ENCODE results near the gene MIDN.

MIDN gene

GRCh38 chr19:1231729-1232637 is 16.4 kb upstream of the MIDN start:
- no peak for DNase-seq (ENCODE audit: low read depth, low spot score)
- H3K27ac ChIP-seq: peak overlapping the region; percentile 22

- peak overlapping the region; percentile 22 for H3K27ac ChIP-seq
- no peak for DNase-seq (ENCODE audit: low read depth, low spot score)
Observed at GRCh38 chr19:1232652-1233072, 15.7 kb upstream of the MIDN start.

GRCh38 chr19:1233115-1233667 is 15.2 kb upstream of the MIDN start:
- no peak overlapping the region for H3K27ac ChIP-seq

DNA sequence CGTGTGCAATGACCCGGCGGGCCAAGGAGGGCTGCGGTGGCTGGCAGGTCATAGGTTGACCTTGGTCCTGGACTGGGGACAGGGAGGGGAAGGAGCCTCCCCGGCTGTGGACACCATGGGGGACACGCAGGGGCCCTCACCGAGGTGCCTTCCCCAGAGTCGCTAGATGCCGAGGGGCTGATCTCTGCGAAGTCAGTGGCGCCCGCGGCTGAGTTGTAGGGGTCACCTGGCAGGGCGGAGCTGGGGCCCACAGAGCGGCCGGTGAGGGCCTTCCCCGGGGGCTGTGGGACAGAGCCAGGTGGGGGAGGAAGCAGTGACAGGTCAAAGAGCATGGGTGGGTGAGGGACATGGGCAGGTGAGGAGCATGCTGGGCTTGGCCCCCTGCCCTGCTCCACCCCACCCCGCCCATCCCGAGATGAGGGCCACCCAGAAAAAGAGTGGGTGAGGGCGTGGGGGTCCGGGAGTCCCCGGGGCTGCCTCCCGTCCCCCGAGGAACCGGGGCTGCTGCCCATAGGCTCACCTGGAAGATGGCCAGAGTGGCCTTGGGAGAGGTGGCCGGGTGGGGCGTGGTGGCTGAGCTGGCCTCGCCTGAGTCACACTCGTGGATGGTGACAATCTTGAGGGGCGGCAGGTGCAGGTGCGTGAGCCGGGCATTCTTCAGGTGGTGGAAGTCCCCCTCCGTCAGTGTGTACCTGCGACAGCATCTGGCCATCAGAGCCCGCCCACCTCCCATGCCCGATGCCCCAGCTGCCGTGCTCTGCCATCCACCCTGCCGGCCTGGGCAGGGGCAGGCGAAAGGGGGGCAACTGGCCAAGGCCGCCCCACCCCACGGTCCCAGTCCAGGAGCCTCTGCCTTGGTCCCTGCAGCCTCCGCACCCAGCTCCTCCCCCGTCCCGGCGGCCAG is 14.1 kb upstream of the MIDN start:
- DNase-seq (ENCODE audit: low read depth, low spot score): no peak
- H3K27ac ChIP-seq: no peak overlapping the region

More at GRCh38 chr19:1233115-1233667, 15.2 kb upstream of the MIDN start:
- DNase-seq (ENCODE audit: low read depth, low spot score): no peak

- DNase-seq (ENCODE audit: low read depth, low spot score): no peak
- no peak overlapping the region for H3K27ac ChIP-seq
Observed at GRCh38 chr19:1234955-1235380, 13.4 kb upstream of the MIDN start.

DNA sequence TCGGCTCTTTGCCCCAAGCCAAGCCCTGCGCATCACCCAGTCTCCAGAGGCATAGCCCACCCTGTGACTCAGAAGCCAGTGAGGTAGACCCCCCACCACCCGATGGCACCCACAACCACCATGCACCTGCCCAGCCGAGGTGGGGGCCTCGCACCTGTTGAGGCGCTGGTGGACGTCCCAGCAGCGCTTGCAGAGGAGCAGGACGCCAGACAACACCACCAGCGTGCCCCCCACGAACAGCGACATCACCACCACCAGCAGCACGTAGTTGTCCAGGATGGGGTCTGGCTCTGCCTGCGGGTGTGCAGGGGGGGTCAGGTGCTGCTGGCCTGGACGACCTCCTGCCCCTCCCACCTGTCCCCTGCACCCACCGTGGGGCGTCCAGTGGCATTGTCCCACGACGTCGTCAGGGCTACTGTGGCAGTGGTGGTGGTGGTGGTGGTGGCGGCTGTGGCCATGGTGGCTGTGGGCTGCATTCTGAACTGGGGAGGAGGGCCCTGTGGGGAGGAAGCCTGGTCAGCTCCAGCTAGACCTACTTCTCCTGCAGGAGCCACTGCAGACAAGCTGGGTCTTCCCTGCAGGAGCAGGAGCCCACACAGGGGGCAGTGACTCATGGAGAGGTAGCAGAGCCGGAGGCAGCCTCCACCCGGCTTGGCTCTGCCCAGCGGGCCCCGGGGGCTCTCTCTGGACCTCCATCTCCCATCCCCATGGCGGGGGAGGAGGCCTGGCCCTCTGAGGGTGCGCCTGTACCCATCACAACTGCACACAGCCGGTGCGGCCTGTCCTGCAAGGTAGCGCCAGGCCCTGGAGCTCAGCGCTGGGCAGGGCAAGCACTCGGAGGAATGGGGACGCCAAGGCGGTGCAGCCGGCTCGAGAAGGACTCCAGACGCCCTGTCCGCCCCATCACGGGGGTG is 12.5 kb upstream of the MIDN start:
- no peak for DNase-seq (ENCODE audit: low read depth, low spot score)

DNA sequence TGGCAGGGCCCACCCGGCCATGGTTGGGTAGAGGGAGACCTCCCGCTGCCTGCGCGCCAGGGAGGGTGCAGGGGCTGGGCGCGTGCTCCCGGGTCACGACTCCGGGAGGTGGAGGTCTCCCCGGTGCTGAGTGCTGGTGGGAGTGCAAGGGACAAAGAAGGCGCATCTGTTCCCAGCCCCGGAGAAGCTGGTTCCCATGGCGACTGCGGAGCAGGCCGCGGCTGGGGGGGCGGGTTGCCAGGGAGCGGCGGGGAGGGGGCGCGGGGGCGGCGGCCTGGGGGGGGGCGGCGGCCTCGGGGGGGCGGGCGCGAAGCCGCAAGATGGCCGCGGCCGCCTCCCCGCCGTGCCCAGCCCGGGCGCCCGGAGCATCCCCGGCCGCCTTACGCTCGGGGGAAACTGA is 11.8 kb upstream of the MIDN start:
- no peak overlapping the region for H3K27ac ChIP-seq
- DNase-seq (ENCODE audit: low read depth, low spot score): no peak

More for the DNA sequence above, 12.5 kb upstream of the MIDN start:
- H3K27ac ChIP-seq: no peak overlapping the region

DNA sequence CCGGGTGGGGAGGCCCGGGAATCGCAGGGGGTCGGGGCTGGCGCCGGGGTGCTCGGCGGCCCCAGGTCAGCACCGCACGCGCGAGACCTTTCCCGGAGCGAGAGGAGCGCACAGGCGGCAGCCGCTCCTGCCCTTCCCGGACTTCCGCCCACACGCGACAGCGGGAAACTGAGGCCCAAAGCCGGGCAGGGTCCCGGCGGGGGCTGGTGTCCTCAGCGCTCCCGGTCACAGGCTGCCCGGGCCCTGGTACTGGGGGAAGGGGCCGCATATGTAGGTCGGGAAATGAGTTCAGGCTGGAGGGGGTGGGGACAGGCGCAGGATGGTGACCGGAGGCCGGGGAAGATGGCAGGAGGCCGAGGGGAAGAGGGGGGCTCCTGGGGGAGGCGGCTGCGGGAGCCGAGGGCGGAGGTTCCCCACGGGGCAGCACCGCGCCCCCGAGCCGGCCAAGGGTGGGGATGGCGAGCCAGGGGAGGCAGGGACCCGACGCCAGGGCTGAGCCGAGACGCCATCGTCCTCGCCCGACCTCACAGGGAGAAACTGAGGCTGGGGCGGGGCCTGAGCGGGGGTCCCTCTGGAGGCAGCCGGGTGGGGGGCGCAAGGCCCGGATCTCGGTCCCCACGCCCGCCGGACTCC is 11.2 kb upstream of the MIDN start:
- no peak for DNase-seq (ENCODE audit: low read depth, low spot score)
- peak overlapping the region; percentile 22 for H3K27ac ChIP-seq

GRCh38 chr19:1237754-1238368 is 10.5 kb upstream of the MIDN start, which contains the start of gene CBARP:
Gene CBARP (minus strand): TSS chr19:1238005. CDS start chr19:1236100, 1,905 bp downstream.
- no peak for DNase-seq (ENCODE audit: low read depth, low spot score)
- H3K27ac ChIP-seq: peak within 1 kb of the TSS; percentile 22

- no peak for DNase-seq (ENCODE audit: low read depth, low spot score)
- H3K27ac ChIP-seq: no peak overlapping the region
Observed at GRCh38 chr19:1238369-1239303, 9.7 kb upstream of the MIDN start.

DNA sequence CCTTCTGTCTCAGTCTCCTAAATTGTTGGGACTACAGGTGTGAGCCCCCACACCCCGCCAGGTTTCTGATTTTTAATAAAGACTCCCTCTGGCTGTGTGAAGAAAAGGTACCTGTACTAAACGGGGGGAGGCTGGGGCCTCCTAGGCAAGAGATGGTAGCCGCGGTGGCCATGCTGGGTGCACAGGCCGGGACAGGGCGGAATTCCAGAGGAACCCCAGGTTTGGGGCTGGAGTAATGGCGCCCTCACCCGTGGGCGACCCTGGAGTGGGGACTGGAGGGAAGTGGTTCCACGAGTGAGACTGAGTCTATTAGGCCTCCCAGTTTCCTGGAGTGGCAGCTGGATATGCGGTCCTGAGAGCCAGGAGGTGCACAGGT is 9.0 kb upstream of the MIDN start:
- no peak overlapping the region for H3K27ac ChIP-seq
- no peak for DNase-seq (ENCODE audit: low read depth, low spot score)

DNA sequence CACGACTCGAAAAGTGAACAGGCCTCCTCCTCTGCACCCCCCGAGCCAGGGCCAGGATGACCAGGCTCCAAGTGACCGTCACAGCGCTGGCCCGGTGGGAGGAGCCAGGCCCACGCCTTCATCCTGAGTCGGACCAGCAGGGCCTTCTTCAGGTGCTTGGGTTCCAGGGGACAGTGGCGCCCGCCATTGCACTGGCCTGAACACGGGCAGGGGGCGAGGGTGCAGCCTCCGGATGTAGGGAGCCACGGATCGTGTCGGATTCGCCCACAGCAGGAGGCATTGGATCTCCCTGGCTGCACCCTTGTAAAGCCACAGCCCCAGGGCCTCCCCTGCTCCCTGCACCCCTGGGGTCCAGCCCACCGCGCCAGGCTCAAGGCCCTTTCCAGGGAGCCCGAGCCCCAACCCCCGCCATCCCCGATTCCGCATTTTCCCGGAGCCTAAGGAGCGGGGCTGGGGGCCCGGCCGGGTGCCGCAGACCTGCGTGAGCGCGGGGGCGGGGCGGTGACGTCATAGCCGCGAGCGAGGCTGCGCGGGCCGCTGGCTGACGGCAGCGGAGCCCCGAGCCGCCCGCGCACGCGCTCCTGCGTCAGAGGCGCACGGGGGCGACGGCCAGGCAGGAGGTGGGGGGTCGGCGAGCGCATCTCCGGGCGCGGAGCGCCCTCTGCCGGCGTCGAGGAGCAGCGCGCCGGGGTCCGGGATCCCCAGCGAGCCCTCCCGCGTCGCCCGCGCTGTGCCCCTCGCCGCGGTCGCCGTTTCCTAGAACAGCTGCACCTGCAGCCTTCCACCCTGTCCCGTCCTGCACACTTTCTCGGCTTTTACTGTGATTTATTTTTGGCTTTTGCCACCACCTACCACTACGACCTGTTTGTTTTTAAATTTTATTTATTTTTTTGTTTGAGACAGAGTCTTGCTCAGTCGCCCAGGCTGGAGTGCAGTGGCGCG is 8.3 kb upstream of the MIDN start:
- DNase-seq (ENCODE audit: low read depth, low spot score): no peak
- H3K27ac ChIP-seq: no peak overlapping the region

DNA sequence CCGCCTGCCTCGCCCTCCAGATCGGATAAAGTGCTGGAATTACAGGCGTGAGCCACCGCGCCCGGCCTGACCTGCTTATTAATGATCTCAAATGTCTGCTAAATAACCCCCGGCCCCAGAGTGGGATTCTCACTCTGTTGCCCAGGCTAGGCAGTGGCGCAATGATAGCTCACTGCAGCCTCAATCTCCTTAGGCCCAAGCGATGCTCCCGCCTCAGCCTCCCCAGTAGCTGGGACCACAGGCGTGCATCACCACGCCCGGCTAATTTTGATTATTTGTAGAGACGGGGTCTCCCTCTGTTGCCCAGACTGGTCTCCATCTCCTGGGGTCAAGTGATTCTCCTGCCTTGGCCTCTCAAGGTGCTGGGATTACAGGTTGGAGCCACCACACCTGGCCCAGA is 7.5 kb upstream of the MIDN start:
- peak overlapping the region; percentile 59 for H3K27ac ChIP-seq
- DNase-seq (ENCODE audit: low read depth, low spot score): no peak

DNA sequence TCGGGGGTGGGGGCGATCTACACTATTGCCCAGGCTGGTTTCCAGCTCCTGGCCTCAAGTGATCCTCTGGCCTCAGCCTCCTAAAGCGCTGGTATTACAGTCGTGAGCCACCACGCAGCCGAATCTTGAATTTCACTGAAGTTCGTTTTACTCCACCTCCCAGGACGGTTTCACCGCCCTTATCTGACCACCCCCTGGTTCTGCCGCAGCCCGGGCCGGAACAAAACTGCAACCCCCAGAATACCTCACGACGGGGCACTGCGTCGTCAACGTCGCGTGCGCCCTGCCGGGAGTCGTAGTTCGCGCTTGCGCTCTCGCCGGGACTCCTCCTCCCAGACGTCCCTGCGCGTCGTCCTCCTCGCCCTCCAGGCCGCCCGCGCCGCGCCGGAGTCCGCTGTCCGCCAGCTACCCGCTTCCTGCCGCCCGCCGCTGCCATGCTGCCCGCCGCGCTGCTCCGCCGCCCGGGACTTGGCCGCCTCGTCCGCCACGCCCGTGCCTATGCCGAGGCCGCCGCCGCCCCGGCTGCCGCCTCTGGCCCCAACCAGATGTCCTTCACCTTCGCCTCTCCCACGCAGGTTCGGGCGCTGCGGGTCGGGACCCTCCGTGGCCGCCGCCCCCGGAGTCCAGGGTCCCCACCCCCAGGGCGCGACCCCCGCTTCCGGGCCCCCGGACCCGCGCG is 6.8 kb upstream of the MIDN start, which contains the start of gene ATP5F1D:
Gene ATP5F1D (plus strand): TSS at position 335 of the 679 bp plus-strand sequence. CDS start 100 bp downstream, at position 435.
- no peak for DNase-seq (ENCODE audit: low read depth, low spot score)
- peak within 1 kb of the TSS; percentile 59 for H3K27ac ChIP-seq

DNA sequence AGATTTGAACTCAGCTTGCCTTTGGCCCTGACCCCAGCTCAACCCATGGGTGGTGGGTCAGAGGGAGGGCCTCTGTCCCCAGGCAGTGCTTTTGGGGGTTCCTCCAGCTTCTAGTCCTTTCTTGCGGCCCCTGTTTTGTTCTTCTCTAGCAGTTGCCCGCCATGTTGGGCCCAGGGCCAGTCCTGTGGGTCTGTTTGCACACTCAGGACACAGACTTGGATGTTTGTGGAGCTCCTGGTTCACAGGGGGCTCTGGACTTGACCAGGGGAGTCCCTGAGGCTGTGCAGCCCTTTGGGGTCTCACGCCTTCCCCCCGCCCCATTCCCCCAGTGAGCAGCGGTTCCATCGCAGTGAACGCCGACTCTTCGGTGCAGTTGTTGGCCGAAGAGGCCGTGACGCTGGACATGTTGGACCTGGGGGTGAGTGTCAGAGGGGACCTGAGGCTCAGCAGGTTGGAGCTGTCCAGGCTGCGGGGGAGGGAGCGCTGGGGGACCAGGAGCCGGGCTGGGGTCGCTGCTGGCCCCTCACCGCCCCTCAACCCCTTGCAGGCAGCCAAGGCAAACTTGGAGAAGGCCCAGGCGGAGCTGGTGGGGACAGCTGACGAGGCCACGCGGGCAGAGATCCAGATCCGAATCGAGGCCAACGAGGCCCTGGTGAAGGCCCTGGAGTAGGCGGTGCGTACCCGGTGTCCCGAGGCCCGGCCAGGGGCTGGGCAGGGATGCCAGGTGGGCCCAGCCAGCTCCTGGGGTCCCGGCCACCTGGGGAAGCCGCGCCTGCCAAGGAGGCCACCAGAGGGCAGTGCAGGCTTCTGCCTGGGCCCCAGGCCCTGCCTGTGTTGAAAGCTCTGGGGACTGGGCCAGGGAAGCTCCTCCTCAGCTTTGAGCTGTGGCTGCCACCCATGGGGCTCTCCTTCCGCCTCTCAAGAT is 4.4 kb upstream of the MIDN start:
- no peak for DNase-seq (ENCODE audit: low read depth, low spot score)
- peak overlapping the region; percentile 99 for H3K27ac ChIP-seq
